ENCODE data around the gene DEAF1.
A peak's percentile ranks its signal among the peaks of the same experiment; 100 is the strongest.

GRCh38 chr11:721741-722345 is 26.8 kb upstream of the DEAF1 start:
- no peak for TF ChIP-seq PRDM10 (CRISPR knock-in tag; IDR thresholded peaks at IDR 0.05; ENCODE audit: low read depth)
- TF ChIP-seq UBTF (CRISPR knock-in tag; IDR thresholded peaks at IDR 0.05), result no peak
- TF ChIP-seq ZBTB21 (CRISPR knock-in tag; IDR thresholded peaks at IDR 0.05), result no peak
- TF ChIP-seq NR1H2 (CRISPR knock-in tag; IDR thresholded peaks at IDR 0.05; ENCODE audit: borderline replicate concordance, low read depth), result no peak
- no peak for TF ChIP-seq CBX5 (CRISPR knock-in tag; IDR thresholded peaks at IDR 0.05; ENCODE audit: borderline replicate concordance)
- 0 out of 4 replicates have a peak, but pooled peaks of 1 of the 2 experiments have one; percentile 14 for TF ChIP-seq POLR2A (IDR thresholded peaks at IDR 0.05; ENCODE audit: insufficient read depth in 1 of 2, low read depth in 2 of 2, low read length in 2 of 2)
